Measurements from ENCODE around the gene SMC1B. TPM values are rescaled to one million over a fixed set of nuclear protein-coding genes. Genes with fewer than 3 reads are reported as not detected.

The SMC1B gene
- total RNA-seq, 1 experiment from 2014 or later: 0.10 TPM

GRCh38 chr22:45318168-45318557 lies 95.2 kb downstream of the SMC1B start:
- POLR2A ChIA-PET: no interaction called here
- Histone ChIP-seq H3K27me3 (ENCODE audit: control insufficient read depth, insufficient read depth, low read length) (no peaks in the 10 kb centered on the region), H3K9me3 (ENCODE audit: control insufficient read depth, insufficient read depth, low read depth, low read length) (no peaks in the 10 kb centered on the region), H3K4me3 (ENCODE audit: low read depth in 2 of 2, low read length in 2 of 2) (no peak overlapping the region), H3K4me1 (ENCODE audit: control insufficient read depth, insufficient read depth, low read length) (peaks cover 9% of the 10 kb centered on the region; the same call in 1 of the 2 replicates), H3K27ac (ENCODE audit: low read length) (no peak overlapping the region), H3K36me3 (ENCODE audit: control insufficient read depth, insufficient read depth, low read length) (no peaks in the 10 kb centered on the region; the same call in 1 of the 2 replicates)
- ATAC-seq: peak; percentile 53; the same call in 1 of the 2 replicates
- intact Hi-C loops (cut with micrococcal nuclease; ENCODE audit: unreplicated experiment) (no loop called here), in situ Hi-C loops (cut with HindIII; ENCODE audit: low pct_unique_long_range_greater_than_20kb, low sequenced_read_pairs) (no loop called here)
- no peak for DNase-seq (ENCODE audit: low read depth, low spot score)
- no TSS peak for BruUV-seq (replicated peaks)
- CTCF ChIA-PET: interaction anchor here (0.6 kb wide), 1 partner anchor 15 kb away, joined by 4 read pairs; no protein-coding TSS in a partner anchor
- TF ChIP-seq, protein P1, sequence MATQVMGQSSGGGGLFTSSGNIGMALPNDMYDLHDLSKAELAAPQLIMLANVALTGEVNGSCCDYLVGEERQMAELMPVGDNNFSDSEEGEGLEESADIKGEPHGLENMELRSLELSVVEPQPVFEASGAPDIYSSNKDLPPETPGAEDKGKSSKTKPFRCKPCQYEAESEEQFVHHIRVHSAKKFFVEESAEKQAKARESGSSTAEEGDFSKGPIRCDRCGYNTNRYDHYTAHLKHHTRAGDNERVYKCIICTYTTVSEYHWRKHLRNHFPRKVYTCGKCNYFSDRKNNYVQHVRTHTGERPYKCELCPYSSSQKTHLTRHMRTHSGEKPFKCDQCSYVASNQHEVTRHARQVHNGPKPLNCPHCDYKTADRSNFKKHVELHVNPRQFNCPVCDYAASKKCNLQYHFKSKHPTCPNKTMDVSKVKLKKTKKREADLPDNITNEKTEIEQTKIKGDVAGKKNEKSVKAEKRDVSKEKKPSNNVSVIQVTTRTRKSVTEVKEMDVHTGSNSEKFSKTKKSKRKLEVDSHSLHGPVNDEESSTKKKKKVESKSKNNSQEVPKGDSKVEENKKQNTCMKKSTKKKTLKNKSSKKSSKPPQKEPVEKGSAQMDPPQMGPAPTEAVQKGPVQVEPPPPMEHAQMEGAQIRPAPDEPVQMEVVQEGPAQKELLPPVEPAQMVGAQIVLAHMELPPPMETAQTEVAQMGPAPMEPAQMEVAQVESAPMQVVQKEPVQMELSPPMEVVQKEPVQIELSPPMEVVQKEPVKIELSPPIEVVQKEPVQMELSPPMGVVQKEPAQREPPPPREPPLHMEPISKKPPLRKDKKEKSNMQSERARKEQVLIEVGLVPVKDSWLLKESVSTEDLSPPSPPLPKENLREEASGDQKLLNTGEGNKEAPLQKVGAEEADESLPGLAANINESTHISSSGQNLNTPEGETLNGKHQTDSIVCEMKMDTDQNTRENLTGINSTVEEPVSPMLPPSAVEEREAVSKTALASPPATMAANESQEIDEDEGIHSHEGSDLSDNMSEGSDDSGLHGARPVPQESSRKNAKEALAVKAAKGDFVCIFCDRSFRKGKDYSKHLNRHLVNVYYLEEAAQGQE (IDR thresholded peaks at IDR 0.05; ENCODE audit: insufficient read depth in 1 of 2, low read depth in 2 of 2, low read length in 1 of 2): no peak
- TF ChIP-seq CTCF (IDR thresholded peaks at IDR 0.05) (no peak), POLR2AphosphoS5 (IDR thresholded peaks at IDR 0.05; ENCODE audit: low read depth, low read length) (no peak), TCF7L2 (IDR thresholded peaks at IDR 0.05; ENCODE audit: low read depth, low read length) (no peak), SIN3A (IDR thresholded peaks at IDR 0.05; ENCODE audit: borderline replicate concordance, insufficient read depth, low read depth, low read length) (no peak)

DNA sequence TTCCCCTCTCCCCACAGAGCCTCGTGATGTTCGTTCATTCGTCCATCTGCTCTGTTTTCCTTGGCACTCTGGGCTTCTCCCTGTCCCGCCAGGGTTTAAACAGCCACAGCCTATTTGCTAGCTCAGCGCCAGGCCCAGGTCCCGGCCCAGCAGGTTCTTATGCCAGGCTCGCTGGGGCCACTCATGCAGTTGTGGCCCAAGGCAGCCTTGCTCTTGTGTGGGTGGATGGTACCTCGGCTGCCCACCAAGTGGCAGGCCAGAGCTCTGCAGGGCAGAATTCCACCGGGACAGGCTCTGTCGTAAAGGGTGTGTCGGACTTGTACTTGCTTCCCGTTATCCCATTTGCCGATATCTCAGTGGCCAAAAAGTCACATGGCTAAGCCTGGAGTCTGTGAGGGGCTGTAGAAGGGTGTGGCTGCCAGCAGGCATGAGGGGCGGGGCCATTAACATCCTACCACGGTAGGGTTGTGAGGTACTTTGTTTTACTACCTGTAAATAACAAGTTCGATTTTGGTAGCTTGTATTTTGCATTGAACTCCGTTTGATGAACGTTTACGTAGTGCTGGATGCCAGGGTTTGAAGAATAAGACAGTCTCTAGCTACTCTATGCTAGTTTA lies 95.7 kb downstream of the SMC1B start:
- intact Hi-C loops (cut with micrococcal nuclease; ENCODE audit: unreplicated experiment) (no loop called here), in situ Hi-C loops (cut with HindIII; ENCODE audit: low pct_unique_long_range_greater_than_20kb, low sequenced_read_pairs) (no loop called here)
- CTCF ChIA-PET: interaction anchor here (0.6 kb wide), 1 partner anchor 16 kb away, joined by 4 read pairs; no protein-coding TSS in a partner anchor
- Histone ChIP-seq H3K27ac (ENCODE audit: low read length) (no peak overlapping the region), H3K27me3 (ENCODE audit: control insufficient read depth, insufficient read depth, low read length) (no peaks in the 10 kb centered on the region), H3K4me1 (ENCODE audit: control insufficient read depth, insufficient read depth, low read length) (peaks cover 9% of the 10 kb centered on the region; the same call in 1 of the 2 replicates), H3K36me3 (ENCODE audit: control insufficient read depth, insufficient read depth, low read length) (no peaks in the 10 kb centered on the region; the same call in 1 of the 2 replicates), H3K4me3 (ENCODE audit: low read depth in 2 of 2, low read length in 2 of 2) (no peak overlapping the region), H3K9me3 (ENCODE audit: control insufficient read depth, insufficient read depth, low read depth, low read length) (no peaks in the 10 kb centered on the region)
- peak; percentile 88 for ATAC-seq
- no peak for DNase-seq (ENCODE audit: low read depth, low spot score)
- TF ChIP-seq POLR2AphosphoS5 (IDR thresholded peaks at IDR 0.05; ENCODE audit: low read depth, low read length) (no peak), TCF7L2 (IDR thresholded peaks at IDR 0.05; ENCODE audit: low read depth, low read length) (no peak), CTCF (IDR thresholded peaks at IDR 0.05) (no peak; the same call in 1 of the 2 replicates)
- TF ChIP-seq, protein P1 (IDR thresholded peaks at IDR 0.05; ENCODE audit: insufficient read depth in 1 of 2, low read depth in 2 of 2, low read length in 1 of 2): no peak
- no TSS peak for BruUV-seq (replicated peaks)
- POLR2A ChIA-PET: no interaction called here
